ENCODE data around the gene ZEB2. TPM values are rescaled to one million over a fixed set of nuclear protein-coding genes. Genes with fewer than 3 reads are reported as not detected.

ZEB2 gene
- total and polyA plus RNA-seq, 10 of the 15 experiments (the other 5 are each of a cell fraction or from before 2014, with no cell fraction given), result 0.14 to 3.2 (median 0.84) TPM

DNA sequence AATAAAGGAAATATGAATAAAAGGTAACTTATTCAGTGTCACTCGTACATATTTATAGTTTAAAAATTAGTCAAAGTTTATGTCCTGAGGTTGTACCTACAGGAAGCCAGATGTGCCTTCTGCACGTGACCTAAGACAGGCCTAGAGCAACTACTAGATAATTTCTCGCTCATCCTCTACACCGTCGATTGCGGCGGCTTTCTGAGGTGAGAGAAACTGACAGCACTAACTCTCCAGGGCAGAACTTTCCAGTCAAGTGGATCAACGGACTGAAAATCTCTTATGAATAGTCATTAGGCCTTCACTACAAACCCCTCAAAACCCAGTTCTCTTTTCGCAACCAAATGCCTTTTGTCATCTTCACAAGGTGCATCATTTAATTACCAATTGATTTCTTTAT lies 54.2 kb downstream of the ZEB2 start (continued):
- no peak for TF ChIP-seq POLR2AphosphoS5 (IDR thresholded peaks at IDR 0.05; ENCODE audit: low read length)

DNA sequence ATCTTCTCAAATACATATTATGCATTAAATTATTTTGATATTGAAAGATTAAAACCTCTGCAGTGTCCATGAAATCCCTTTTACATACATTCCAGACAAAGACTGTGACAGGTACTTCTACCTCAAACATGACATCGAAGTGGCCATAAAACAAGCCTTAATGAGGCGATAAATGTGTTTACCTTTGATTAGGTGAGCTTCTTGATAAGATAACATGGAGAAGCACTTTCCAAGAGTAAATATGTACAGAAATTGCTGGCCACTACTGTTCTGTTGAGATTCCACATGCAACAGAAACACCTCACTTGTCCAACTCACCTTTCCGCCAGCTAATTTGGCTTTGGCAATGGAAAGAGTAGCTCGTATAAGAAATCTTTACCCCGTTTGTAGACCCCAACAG lies 55.2 kb downstream of the ZEB2 start:
- no peaks in the 10 kb centered on the region for H3K79me2 ChIP-seq (ENCODE audit: control insufficient read depth, insufficient read depth, low read length)
- ATAC-seq (no peak), FAIRE-seq (no peak), DNase-seq (ENCODE audit: low read depth, low spot score) (no peak)
- H3K36me3 ChIP-seq (ENCODE audit: control insufficient read depth in 2 of 2, insufficient read depth in 2 of 2, low read length in 1 of 2), result no peaks in the 10 kb centered on the region
- no peak for TF ChIP-seq MTA3 (IDR thresholded peaks at IDR 0.05; ENCODE audit: borderline replicate concordance, low read length)
- TF ChIP-seq NR2F1 (conservative IDR thresholded peaks at IDR 0.05), result no peak
- no peak for TF ChIP-seq RBBP5 (conservative IDR thresholded peaks at IDR 0.05)
- TF ChIP-seq BRCA1 (IDR thresholded peaks at IDR 0.05; ENCODE audit: low read depth, low read length), result no peak
- TF ChIP-seq SMARCA5 (IDR thresholded peaks at IDR 0.05), result no peak
- TF ChIP-seq, protein P1, sequence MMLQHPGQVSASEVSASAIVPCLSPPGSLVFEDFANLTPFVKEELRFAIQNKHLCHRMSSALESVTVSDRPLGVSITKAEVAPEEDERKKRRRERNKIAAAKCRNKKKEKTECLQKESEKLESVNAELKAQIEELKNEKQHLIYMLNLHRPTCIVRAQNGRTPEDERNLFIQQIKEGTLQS (IDR thresholded peaks at IDR 0.05; ENCODE audit: borderline replicate concordance, extremely low read depth, low read depth, low read length), result no peak
- TF ChIP-seq FOS (IDR thresholded peaks at IDR 0.05; ENCODE audit: borderline replicate concordance, extremely low read depth, insufficient read length), result no peak
- no peak for TF ChIP-seq RUNX3 (IDR thresholded peaks at IDR 0.05; ENCODE audit: low read length)
- no peak for TF ChIP-seq SPI1 (IDR thresholded peaks at IDR 0.05; ENCODE audit: borderline replicate concordance, insufficient read depth, low read depth, low read length)
- no TSS peak for BruUV-seq (replicated peaks)
- no peaks in the 10 kb centered on the region for H4K20me1 ChIP-seq (ENCODE audit: control insufficient read depth, insufficient read depth)
- H3K4me3 ChIP-seq, result no peak overlapping the region
- ChIA-PET POLR2A (no interaction called here), RAD21 (ENCODE audit: unreplicated experiment) (no interaction called here), SMC1A (ENCODE audit: uncharacterized antibody, unreplicated experiment) (interaction anchor here (0.7 to 2.2 kb wide), 4 partner anchors 11 to 213 kb away, joined by 3 to 6 read pairs (median 4); no protein-coding TSS in a partner anchor), CTCF (interaction anchor here (2.5 kb wide), 1 partner anchor 15 kb away, joined by 11 read pairs; no protein-coding TSS in a partner anchor)
- H3K4me2 ChIP-seq (ENCODE audit: control insufficient read depth, insufficient read depth), result no peak overlapping the region
- H3K4me1 ChIP-seq (ENCODE audit: control insufficient read depth, insufficient read depth, low read length), result no peaks in the 10 kb centered on the region
- H3K27me3 ChIP-seq (replicated peaks in 1 of 2; ENCODE audit: control insufficient read depth in 2 of 2, insufficient read depth in 2 of 2, low read length in 1 of 2), result no peaks in the 10 kb centered on the region; a peak in 2 of 4 replicates
- in situ Hi-C loops (cut with MboI), result no loop called here
- intact Hi-C loops (cut with micrococcal nuclease; ENCODE audit: unreplicated experiment), result no loop called here
- H3K9me3 ChIP-seq (replicated peaks; ENCODE audit: control insufficient read depth, insufficient read depth, low read length), result no peaks in the 10 kb centered on the region; the same call in 2 of the 3 replicates
- H2AFZ ChIP-seq (ENCODE audit: control insufficient read depth, low read depth, low read length), result no peak overlapping the region
- 38% methylated on average over 5 of the region's 5 CpGs for WGBS (ENCODE audit: insufficient coverage, insufficient replicate concordance, low lambda C conversion rate, missing lambda C conversion rate)
- no peak overlapping the region for H3K9ac ChIP-seq (ENCODE audit: control insufficient read depth, insufficient read depth, low read length)
- H3K27ac ChIP-seq (ENCODE audit: control insufficient read depth, insufficient read depth), result no peak overlapping the region

Measured in GM12878 (cell line).